Right cardiac atrium (tissue), 5 donors: ENCODE results near the gene DACT3. TPM values are rescaled to one million over a fixed set of nuclear protein-coding genes. Genes with fewer than 3 reads are reported as not detected.
A peak's percentile ranks its signal among the peaks of the same experiment; 100 is the strongest.

Experiments used
- ATAC-seq, 2 donors: fragments of 200-7000 bp; cut with Tn5 transposase; one replicate each; pipeline versions ENCODE4 v1.8.0 to v1.9.1; 2020; ENCODE audit warnings: moderate library complexity in 2 of 2, mild to moderate bottlenecking in 1 of 2
- DNase-seq, 3 donors: peaks; one replicate each; pipeline ENCODE4 v3.0.0-alpha.2; 2020
- H3K27ac ChIP-seq: one replicate; pipeline ENCODE4 v1.5.1; 2013; ENCODE audit warnings: mild to moderate bottlenecking, low read length, control low read depth, moderate library complexity
- H3K27me3 ChIP-seq: one replicate; pipeline ENCODE4 v1.6.1; 2013; ENCODE audit not compliant: control insufficient read depth, insufficient read depth
- H3K4me1 ChIP-seq: one replicate; pipeline ENCODE4 v1.6.1; 2013; ENCODE audit warnings: low read length; ENCODE audit not compliant: control insufficient read depth, insufficient read depth
- H3K4me3 ChIP-seq: one replicate; pipeline ENCODE4 v1.5.1; 2013; ENCODE audit warnings: low read length, control low read depth
- H3K9me3 ChIP-seq: one replicate; pipeline ENCODE4 v1.6.1; 2013; ENCODE audit warnings: low read length; ENCODE audit not compliant: control insufficient read depth
- WGBS: extraction: QIAGEN DNeasy Blood & Tissue Kit; methylation state at CpG from one replicate; pipeline ENCODE4 v1.1.7; 2013; 5-methylcytosine and 5-hydroxymethylcytosine counted together
- intact Hi-C, 4 donors: fragments of 100-400 bp; cut with DNase I; formaldehyde crosslinking; loops; one replicate each; pipeline versions ENCODE4 v1.11.0 to v1.14.0; 2022 to 2023
- long read RNA-seq, 4 donors: library from polyadenylated mRNA; unstranded; transcript quantifications; one replicate each; pipeline ENCODE4 v2.0.0, GENCODE V29; 2020 to 2021
- polyA plus RNA-seq: library from polyadenylated mRNA; stranded (reverse); fragments of 200-250 nt; gene quantifications from one replicate; pipeline ENCODE4 v1.2.3, GENCODE V29; 2013
- total RNA-seq, 4 donors: library from RNA; stranded (reverse); fragmentation: NEBNext Ultra II Directional; extraction: Animal tissue kit (Norgen Biotek cat#: 25700); gene quantifications; one replicate each; pipeline ENCODE4 v1.2.1, GENCODE V29; 2021
- donor health status: healthy with polysubstance abuse.
- donor health status: DM: no; HTN: yes; CAD: no.
- donor health status: DM: no; HTN: no; CAD: no.
- donor health status: DM: no; HTN: yes; CAD: no; lungs with severe emphysema.
- donor health status: DM: yes; HTN: yes; CAD: no.

Gene DACT3
- total RNA-seq, result 10 to 100 TPM; 24.6 to 46.5 (median 37.2) TPM
- polyA plus RNA-seq, result 28.3 TPM
- long read RNA-seq, donor 1, transcript DACT3-202 (4 exons, 2,834 nt), result major isoform, 73 of 100 reads
- long read RNA-seq, donor 1, partial matches to known transcripts, result 13 of 100 reads
- long read RNA-seq, donor 1, other reads (novel, unspliced or antisense), result 14 of 100 reads
- long read RNA-seq, donor 2, transcript DACT3-202 (4 exons, 2,834 nt), result major isoform, 30 of 68 reads
- long read RNA-seq, donor 2, partial matches to known transcripts, result 20 of 68 reads
- long read RNA-seq, donor 2, other reads (novel, unspliced or antisense), result 18 of 68 reads
- long read RNA-seq, donor 3, partial matches to known transcripts, result 0 of 10 reads
- long read RNA-seq, donor 3, other reads (novel, unspliced or antisense), result 10 of 10 reads
- long read RNA-seq, donor 4, transcript DACT3-202 (4 exons, 2,834 nt), result major isoform, 64 of 117 reads
- long read RNA-seq, donor 4, partial matches to known transcripts, result 29 of 117 reads
- long read RNA-seq, donor 4, other reads (novel, unspliced or antisense), result 24 of 117 reads

GRCh38 chr19:46661020-46661731, at the start of gene DACT3:
Gene DACT3 (minus strand): TSS chr19:46661182. CDS start chr19:46661064, 118 bp downstream.
- WGBS, result under 1% methylated on average over 61 of the region's 61 CpGs
- no peaks in the 10 kb centered on the region for H3K4me1 ChIP-seq
- no peaks in the 10 kb centered on the region for H3K27me3 ChIP-seq
- peak; percentile 97 for ATAC-seq
- peak; percentile 100 for DNase-seq
- peak within 1 kb of the TSS; percentile 45 for H3K4me3 ChIP-seq
- peak within 1 kb of the TSS; percentile 28 for H3K27ac ChIP-seq
- intact Hi-C loops, result loop anchor here in 3 of 4 donors (5.0 to 10.0 kb wide), 3 partner anchors 44 to 134 kb away; no protein-coding TSS in a partner anchor
- H3K9me3 ChIP-seq, result no peaks in the 10 kb centered on the region

GRCh38 chr19:46710687-46711086, 49.7 kb upstream of the DACT3 start:
- H3K27ac ChIP-seq, result no peak overlapping the region
- intact Hi-C loops, result no loop called here
- 82% methylated on average over 25 of the region's 25 CpGs for WGBS
- no peaks in the 10 kb centered on the region for H3K9me3 ChIP-seq
- H3K4me3 ChIP-seq, result no peak overlapping the region
- no peaks in the 10 kb centered on the region for H3K4me1 ChIP-seq
- DNase-seq (peak in 1 of 3 donors; percentile 54), ATAC-seq (no peak)
- no peaks in the 10 kb centered on the region for H3K27me3 ChIP-seq

GRCh38 chr19:46704379-46705076, 43.5 kb upstream of the DACT3 start:
- H3K4me3 ChIP-seq, result no peak overlapping the region
- intact Hi-C loops, result no loop called here
- ATAC-seq (peak; percentile 70 to 75), DNase-seq (peak; percentile 70 to 92 (median 92))
- H3K27me3 ChIP-seq, result no peaks in the 10 kb centered on the region
- WGBS, result 33% methylated on average over 21 of the region's 21 CpGs
- H3K9me3 ChIP-seq, result no peaks in the 10 kb centered on the region
- H3K27ac ChIP-seq, result no peak overlapping the region
- H3K4me1 ChIP-seq, result no peaks in the 10 kb centered on the region

- no peaks in the 10 kb centered on the region for H3K4me1 ChIP-seq
- WGBS, result 86% methylated on average over 13 of the region's 13 CpGs
- no peak overlapping the region for H3K27ac ChIP-seq
- no peaks in the 10 kb centered on the region for H3K9me3 ChIP-seq
- no peaks in the 10 kb centered on the region for H3K27me3 ChIP-seq
- no peak overlapping the region for H3K4me3 ChIP-seq
- ATAC-seq (no peak), DNase-seq (no peak)
- intact Hi-C loops, result no loop called here
Observed at GRCh38 chr19:46700704-46701103, 39.7 kb upstream of the DACT3 start.

GRCh38 chr19:46698395-46699321, 37.7 kb upstream of the DACT3 start:
- WGBS, result 94% methylated on average over 11 of the region's 11 CpGs
- ATAC-seq (no peak), DNase-seq (no peak)
- Histone ChIP-seq H3K27me3 (no peaks in the 10 kb centered on the region), H3K27ac (no peak overlapping the region), H3K4me3 (no peak overlapping the region), H3K9me3 (no peaks in the 10 kb centered on the region), H3K4me1 (no peaks in the 10 kb centered on the region)
- intact Hi-C loops, result no loop called here

GRCh38 chr19:46697204-46697960, 36.4 kb upstream of the DACT3 start:
- DNase-seq, result peak; percentile 95 to 96 (median 96)
- no peak overlapping the region for H3K27ac ChIP-seq
- ATAC-seq, result peak; percentile 97
- no peaks in the 10 kb centered on the region for H3K27me3 ChIP-seq
- WGBS, result 33% methylated on average over 39 of the region's 39 CpGs
- H3K9me3 ChIP-seq, result no peaks in the 10 kb centered on the region
- no peaks in the 10 kb centered on the region for H3K4me1 ChIP-seq
- no peak overlapping the region for H3K4me3 ChIP-seq
- intact Hi-C loops, result no loop called here

- ATAC-seq (no peak), DNase-seq (no peak)
- WGBS, result 80% methylated on average over 9 of the region's 9 CpGs
- Histone ChIP-seq H3K9me3 (no peaks in the 10 kb centered on the region), H3K4me3 (no peak overlapping the region), H3K27ac (no peak overlapping the region), H3K4me1 (no peaks in the 10 kb centered on the region), H3K27me3 (no peaks in the 10 kb centered on the region)
- intact Hi-C loops, result no loop called here
Observed at GRCh38 chr19:46696866-46697203, 35.9 kb upstream of the DACT3 start.

GRCh38 chr19:46696052-46696451, 35.1 kb upstream of the DACT3 start:
- intact Hi-C loops, result no loop called here
- Histone ChIP-seq H3K27ac (no peak overlapping the region), H3K4me1 (no peaks in the 10 kb centered on the region), H3K27me3 (no peaks in the 10 kb centered on the region), H3K9me3 (no peaks in the 10 kb centered on the region), H3K4me3 (no peak overlapping the region)
- WGBS, result 95% methylated on average over 10 of the region's 10 CpGs
- DNase-seq, result no peak
- no peak for ATAC-seq

GRCh38 chr19:46693760-46694159, 32.8 kb upstream of the DACT3 start:
- no peak overlapping the region for H3K27ac ChIP-seq
- intact Hi-C loops, result no loop called here
- ATAC-seq, result no peak

More at GRCh38 chr19:46693760-46694159, 32.8 kb upstream of the DACT3 start:
- H3K4me1 ChIP-seq, result no peaks in the 10 kb centered on the region
- H3K4me3 ChIP-seq, result no peak overlapping the region
- H3K9me3 ChIP-seq, result no peaks in the 10 kb centered on the region
- H3K27me3 ChIP-seq, result no peaks in the 10 kb centered on the region
- 93% methylated on average over 22 of the region's 22 CpGs for WGBS
- peak in 1 of 3 donors; percentile 48 for DNase-seq
